ENCODE measurements around the gene FGF11. TPM values are rescaled to one million over a fixed set of nuclear protein-coding genes. Genes with fewer than 3 reads are reported as not detected.

The FGF11 gene
- total RNA-seq = 0.22 and 0.27 TPM in 2 replicates

GRCh38 chr17:7439462-7440112 is at the start of gene FGF11:
FGF11 (plus strand) TSS chr17:7439512; CDS start chr17:7439621, 109 bp downstream.

DNA sequence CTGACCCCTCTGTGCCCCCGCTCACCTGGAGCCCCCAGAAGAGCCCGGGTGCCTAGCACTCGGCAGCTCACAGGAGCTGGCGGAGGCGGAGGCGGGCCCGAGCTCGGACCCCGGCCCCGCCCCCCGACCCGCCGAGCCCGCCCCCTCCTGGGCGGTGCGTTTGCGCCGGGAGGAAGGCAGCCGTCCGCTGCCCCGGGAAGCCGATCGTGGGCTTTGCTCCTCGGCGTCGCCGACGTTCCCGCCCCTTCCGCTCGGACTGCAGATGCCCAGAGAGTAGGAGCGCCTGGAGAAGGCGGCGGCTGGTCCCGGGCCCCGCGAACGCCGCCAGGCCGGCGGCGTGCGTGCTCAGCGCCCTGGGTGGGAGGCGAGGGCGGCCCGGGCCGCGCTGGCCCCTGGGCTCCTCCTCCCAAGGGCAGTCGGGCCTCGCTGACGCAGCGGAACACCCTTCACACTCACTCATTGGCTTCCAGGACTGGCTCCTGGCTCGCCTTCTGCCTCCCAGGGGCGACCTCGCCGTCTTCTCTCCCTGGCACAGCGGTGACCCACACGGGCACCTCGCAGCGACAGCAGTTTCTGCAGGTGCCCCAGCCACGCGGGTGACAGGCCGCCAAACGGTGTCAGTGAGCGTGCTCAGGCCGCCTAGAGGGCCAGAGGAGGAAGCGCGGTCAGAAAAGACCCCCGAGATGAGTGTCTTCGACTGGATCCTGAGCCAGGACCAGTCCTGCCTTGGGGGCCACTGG is 44.7 kb upstream of the FGF11 start, which contains the start of gene PLSCR3:
TSS of gene PLSCR3 (minus strand) at position 74 of the 740 bp plus-strand sequence. CDS start 415 bp downstream, outside the sequence.

DNA sequence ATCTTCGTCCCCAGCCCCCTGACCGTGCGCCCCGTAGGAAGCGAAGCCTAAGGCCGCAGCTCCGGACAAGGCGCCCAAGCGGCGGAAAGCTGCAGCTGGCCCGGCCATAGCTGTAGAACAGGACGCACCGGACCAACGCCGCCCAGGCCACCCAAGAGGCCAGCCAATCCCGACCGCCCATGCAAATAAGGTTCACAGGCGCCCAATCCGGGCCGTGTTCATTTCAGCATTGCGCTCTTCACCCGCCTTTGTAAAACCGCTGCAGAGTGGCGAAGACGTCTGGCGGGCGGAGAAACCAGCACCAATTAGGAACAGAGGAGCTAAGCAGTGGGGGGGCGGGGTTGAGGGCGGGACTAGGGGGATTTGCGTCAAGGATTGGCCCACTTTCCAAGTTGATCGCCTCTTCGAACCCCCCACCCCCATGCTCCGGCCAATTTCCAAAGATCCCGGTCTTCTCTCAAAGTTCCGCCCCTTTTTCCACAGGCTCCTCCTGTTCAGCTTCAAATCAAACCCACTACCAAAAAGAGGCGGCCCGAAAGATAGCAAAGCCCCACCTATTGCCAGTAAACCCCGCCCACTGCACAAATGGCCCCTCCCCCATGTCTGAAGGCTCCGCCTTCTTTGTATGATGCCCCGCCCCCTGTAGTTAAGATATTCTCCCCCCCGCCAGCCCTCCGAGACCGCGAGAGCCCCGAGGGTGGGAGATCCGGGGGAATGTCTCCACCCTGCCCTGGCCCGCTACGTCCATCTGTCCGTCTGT is 35.2 kb upstream of the FGF11 start, which contains the start of gene TMEM256:
TSS of gene TMEM256 (minus strand) at position 121 of the 760 bp plus-strand sequence. CDS start at position 108, 13 bp downstream.

GRCh38 chr17:7407485-7408251 is 31.6 kb upstream of the FGF11 start, which contains the start of gene NLGN2:
NLGN2 (plus strand) TSS chr17:7407845; CDS start chr17:7408256, 411 bp downstream.

GRCh38 chr17:7419819-7420610 is 19.3 kb upstream of the FGF11 start, which contains the start of gene SPEM1:
SPEM1 (plus strand) TSS chr17:7420324; CDS start chr17:7420385, 61 bp downstream.

GRCh38 chr17:7425316-7425715 is 14.0 kb upstream of the FGF11 start, which contains the start of gene SPEM2:
SPEM2 (plus strand) TSS chr17:7425616; CDS start chr17:7425689, 73 bp downstream.

DNA sequence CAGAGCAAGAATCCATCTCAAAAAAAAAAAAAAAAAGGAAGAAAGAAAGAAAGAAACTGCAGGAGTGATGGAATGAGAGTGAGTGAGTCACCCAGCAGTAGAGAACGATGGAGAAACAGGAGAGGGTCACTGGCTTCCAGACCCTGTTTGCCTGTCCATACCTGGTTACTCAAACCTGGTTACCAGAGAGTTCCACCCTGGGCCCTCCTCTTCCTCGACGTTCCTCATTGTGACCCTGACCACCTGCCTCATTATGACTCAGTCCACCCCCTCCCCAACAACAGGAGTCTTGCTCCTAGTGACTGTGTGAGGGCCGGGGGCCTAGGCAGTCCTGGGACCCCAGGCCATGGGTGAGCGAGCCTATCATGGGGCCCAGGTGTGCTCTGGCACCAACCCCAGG is 10.8 kb upstream of the FGF11 start, which contains the start of gene SPEM3:
TSS of gene SPEM3 (plus strand) at position 301 of the 400 bp plus-strand sequence. CDS start at position 347, 46 bp downstream.

GRCh38 chr17:7444682-7445618 is 5.6 kb downstream of the FGF11 start, which contains the start of gene CHRNB1:
CHRNB1 (plus strand) TSS chr17:7445061; CDS start chr17:7445128, 67 bp downstream.

DNA sequence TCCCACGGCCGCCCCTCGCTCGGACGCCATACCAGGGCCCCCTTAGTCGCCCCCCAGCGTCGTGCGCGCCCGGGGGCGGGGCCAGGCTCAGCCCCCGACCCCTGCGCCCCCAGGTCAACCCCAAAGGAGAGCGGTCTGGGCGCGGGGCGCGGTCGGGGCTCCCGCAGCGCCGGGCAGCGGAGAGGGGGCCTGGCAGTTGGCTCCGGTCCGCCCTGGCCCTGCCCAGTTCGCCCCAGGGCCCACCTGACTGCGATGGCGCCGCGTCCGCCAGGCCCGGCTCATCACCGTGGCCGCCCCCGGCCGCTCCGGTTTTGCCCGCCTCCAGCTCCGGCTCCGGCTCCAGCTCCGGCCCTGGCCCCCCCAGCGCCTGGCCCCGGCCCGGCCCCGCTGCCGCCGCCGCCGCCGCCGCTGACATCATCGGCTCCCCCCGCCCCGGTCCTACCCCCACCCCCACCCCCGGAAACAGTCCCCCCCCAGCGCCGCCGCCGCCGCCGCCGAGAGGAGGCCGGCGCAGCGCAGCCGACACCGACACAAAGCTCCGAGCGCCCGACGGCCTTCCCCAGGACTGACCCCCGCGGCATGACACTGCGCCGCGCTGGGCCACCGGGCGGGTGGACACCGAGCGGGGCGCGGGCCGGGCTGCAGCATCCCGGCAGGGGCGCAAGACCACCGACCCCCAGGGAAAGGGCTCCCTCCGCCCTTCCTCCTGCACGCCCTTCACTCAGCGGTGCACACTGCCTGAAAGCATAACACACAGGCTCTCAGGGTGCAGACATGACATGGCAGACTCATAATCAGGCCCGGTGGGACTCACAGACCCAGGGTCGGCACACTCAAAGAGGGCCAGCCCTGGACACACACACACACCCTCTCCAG is 40.1 kb downstream of the FGF11 start, which contains the start of gene ZBTB4:
TSS of gene ZBTB4 (minus strand) at position 419 of the 876 bp plus-strand sequence. CDS start 12,830 bp downstream, outside the sequence.

DNA sequence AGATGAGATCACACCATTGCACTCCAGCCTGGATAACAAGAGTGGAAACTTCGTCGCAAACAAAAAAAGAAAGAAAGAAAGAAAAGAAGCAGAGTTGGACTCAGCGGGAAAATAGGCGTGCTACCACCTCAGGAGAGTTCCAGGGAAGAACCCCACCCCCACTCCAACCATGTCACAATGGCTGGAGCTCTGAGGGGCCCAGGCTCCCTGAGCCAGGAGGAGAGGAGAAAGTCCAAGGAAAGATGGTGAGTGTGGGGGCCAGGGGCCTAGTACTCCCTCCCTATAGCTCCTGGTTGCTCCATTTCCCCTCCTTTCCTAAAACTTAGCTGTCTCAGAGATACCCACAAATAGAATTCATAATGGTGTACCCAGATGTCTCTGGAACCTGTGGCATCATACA is 42.0 kb downstream of the FGF11 start, which contains the start of gene SLC35G6:
TSS of gene SLC35G6 (plus strand) at position 172 of the 400 bp plus-strand sequence. CDS start at position 243, 71 bp downstream.

GRCh38 chr17:7484067-7484918 is 45.0 kb downstream of the FGF11 start, which contains the start of gene POLR2A:
POLR2A (plus strand) TSS chr17:7484366.

Other genes with a start within 250 kb of the FGF11 start
- gene DLG4, start 219.7 kb upstream of the FGF11 start, total RNA-seq = 13.2 and 14.8 TPM in 2 replicates
- gene ACADVL, start 219.6 kb upstream of the FGF11 start, total RNA-seq = 164 and 181 TPM in 2 replicates
- gene DVL2, start 205.0 kb upstream of the FGF11 start, total RNA-seq = 39.8 and 51.8 TPM in 2 replicates
- gene PHF23, start 200.1 kb upstream of the FGF11 start, total RNA-seq = 38.1 and 38.3 TPM in 2 replicates
- gene GABARAP, start 197.1 kb upstream of the FGF11 start, total RNA-seq = 206 and 343 TPM in 2 replicates
- gene CTDNEP1, start 187.8 kb upstream of the FGF11 start, total RNA-seq = 33.8 and 45.2 TPM in 2 replicates
- 32.0 and 36.4 TPM in 2 replicates for gene ELP5, start 187.3 kb upstream of the FGF11 start, total RNA-seq
- gene CLDN7, start 177.0 kb upstream of the FGF11 start, total RNA-seq = 19.0 and 22.7 TPM in 2 replicates
- under 0.01 and 0.14 TPM in 2 replicates for gene SLC2A4, start 157.8 kb upstream of the FGF11 start, total RNA-seq
- 0.13 and 0.14 TPM in 2 replicates for gene YBX2, start 144.9 kb upstream of the FGF11 start, total RNA-seq
- 863 and 945 TPM in 2 replicates for gene EIF5A, start 131.9 kb upstream of the FGF11 start, total RNA-seq
- gene GPS2, start 124.2 kb upstream of the FGF11 start, total RNA-seq = 44.3 and 44.5 TPM in 2 replicates
- 17.3 and 23.5 TPM in 2 replicates for gene NEURL4, start 110.2 kb upstream of the FGF11 start, total RNA-seq
- not detected in 2 replicates for gene ACAP1, start 103.0 kb upstream of the FGF11 start, total RNA-seq
- gene KCTD11, start 87.3 kb upstream of the FGF11 start, total RNA-seq = 2.1 and 2.6 TPM in 2 replicates
- not detected in 2 replicates for gene TMEM95, start 84.4 kb upstream of the FGF11 start, total RNA-seq
- 0.27 and 0.29 TPM in 2 replicates for gene TNK1, start 58.4 kb upstream of the FGF11 start, total RNA-seq
- gene PLSCR3, start 45.0 kb upstream of the FGF11 start, total RNA-seq = 19.5 and 22.2 TPM in 2 replicates
- gene TMEM256, start 35.4 kb upstream of the FGF11 start, total RNA-seq = 49.5 and 65.8 TPM in 2 replicates
- gene NLGN2, start 31.7 kb upstream of the FGF11 start, total RNA-seq = 4.5 and 7.3 TPM in 2 replicates
- not detected in 2 replicates for gene SPEM1, start 19.2 kb upstream of the FGF11 start, total RNA-seq
- gene SPEM2, start 13.9 kb upstream of the FGF11 start, total RNA-seq = not detected in 2 replicates
- gene SPEM3, start 10.7 kb upstream of the FGF11 start, total RNA-seq = not detected in 2 replicates
- gene TMEM102, start 4.1 kb upstream of the FGF11 start, total RNA-seq = 4.7 and 5.5 TPM in 2 replicates
- gene CHRNB1, start 5.5 kb downstream of the FGF11 start, total RNA-seq = 4.4 and 4.8 TPM in 2 replicates
- gene ZBTB4, start 40.1 kb downstream of the FGF11 start, total RNA-seq = 17.6 and 23.3 TPM in 2 replicates
- gene SLC35G6, start 41.9 kb downstream of the FGF11 start, total RNA-seq = not detected in 2 replicates
- gene POLR2A, start 44.9 kb downstream of the FGF11 start, total RNA-seq = 110 and 117 TPM in 2 replicates
- 12.5 and 12.6 TPM in 2 replicates for gene TNFSF12, start 109.5 kb downstream of the FGF11 start, total RNA-seq
- 2.7 and 3.1 TPM in 2 replicates for gene TNFSF13, start 119.2 kb downstream of the FGF11 start, total RNA-seq
- gene SENP3, start 122.4 kb downstream of the FGF11 start, total RNA-seq = 66.1 and 78.8 TPM in 2 replicates
- 5.5 and 5.8 TPM in 2 replicates for gene CD68, start 140.1 kb downstream of the FGF11 start, total RNA-seq
- gene MPDU1, start 144.3 kb downstream of the FGF11 start, total RNA-seq = 103 and 144 TPM in 2 replicates
- not detected in 2 replicates for gene SOX15, start 150.6 kb downstream of the FGF11 start, total RNA-seq
- gene FXR2, start 175.4 kb downstream of the FGF11 start, total RNA-seq = 30.5 and 33.8 TPM in 2 replicates
- 21.8 and 24.5 TPM in 2 replicates for gene SAT2, start 188.3 kb downstream of the FGF11 start, total RNA-seq
- not detected in 2 replicates for gene SHBG, start 190.6 kb downstream of the FGF11 start, total RNA-seq
- not detected in 2 replicates for gene ATP1B2, start 211.4 kb downstream of the FGF11 start, total RNA-seq
- gene TP53, start 248.0 kb downstream of the FGF11 start, total RNA-seq = 84.7 and 89.0 TPM in 2 replicates
- gene WRAP53, start 249.0 kb downstream of the FGF11 start, total RNA-seq = 14.0 and 18.1 TPM in 2 replicates

Measured in thoracic aorta endothelial cell (primary cell).